ENCODE results near the gene PRRC2B.

The PRRC2B gene

DNA sequence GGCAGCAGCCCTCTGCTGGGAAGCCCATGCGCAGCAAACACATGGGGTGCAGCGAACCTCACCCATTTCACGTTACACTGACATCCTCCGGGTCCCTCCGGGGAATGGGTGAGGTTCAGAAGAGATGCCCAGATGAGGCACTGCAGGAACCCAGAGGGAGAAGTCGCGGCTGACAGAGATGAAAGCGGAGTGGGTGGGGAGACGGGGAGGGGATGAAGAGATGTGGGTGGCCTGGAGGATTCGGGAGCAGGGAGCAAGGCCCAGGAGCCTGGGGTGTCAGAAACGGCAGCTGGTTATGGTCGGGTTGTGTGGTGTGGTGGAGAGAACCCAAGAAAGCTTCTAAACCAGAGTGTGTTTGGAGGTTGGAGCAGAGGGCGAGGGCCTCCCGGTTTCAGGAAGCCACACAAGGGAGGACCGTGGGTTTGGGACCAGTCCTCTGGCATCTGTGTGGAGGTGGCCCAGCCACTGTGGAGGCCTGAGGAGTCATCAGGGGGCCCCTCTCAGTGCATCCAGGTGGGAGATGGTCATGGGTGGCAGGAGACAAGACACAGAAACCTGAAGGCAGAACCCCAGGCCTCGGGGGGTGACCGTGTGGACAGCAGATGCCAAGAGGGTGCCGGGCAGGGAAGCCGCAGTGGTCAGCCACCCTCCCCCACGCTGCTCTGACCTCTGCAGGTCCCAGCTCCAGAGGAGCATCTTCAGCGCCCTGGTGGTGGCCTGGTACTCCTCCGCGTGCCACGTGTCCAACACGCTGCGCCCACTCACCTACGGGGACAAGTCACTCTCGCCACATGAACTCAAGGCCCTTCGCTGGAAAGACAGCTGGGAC lies 128.6 kb downstream of the PRRC2B start:
- DNase-seq = no peak

DNA sequence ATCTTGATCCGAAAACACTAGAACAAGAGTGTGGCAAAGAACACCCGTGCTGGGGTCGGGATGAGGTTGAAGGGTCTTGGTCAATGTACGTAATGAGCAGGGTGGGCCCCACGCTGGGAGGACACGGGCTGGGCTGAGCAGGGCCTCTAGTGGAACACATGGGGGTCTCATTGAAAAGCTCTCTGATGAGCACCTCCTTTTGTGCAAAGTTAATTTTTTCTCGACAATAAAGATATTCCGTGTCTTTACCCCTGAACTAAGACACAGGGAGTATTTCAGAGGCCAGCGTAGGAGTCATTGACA lies 129.2 kb downstream of the PRRC2B start:
- DNase-seq = no peak

DNA sequence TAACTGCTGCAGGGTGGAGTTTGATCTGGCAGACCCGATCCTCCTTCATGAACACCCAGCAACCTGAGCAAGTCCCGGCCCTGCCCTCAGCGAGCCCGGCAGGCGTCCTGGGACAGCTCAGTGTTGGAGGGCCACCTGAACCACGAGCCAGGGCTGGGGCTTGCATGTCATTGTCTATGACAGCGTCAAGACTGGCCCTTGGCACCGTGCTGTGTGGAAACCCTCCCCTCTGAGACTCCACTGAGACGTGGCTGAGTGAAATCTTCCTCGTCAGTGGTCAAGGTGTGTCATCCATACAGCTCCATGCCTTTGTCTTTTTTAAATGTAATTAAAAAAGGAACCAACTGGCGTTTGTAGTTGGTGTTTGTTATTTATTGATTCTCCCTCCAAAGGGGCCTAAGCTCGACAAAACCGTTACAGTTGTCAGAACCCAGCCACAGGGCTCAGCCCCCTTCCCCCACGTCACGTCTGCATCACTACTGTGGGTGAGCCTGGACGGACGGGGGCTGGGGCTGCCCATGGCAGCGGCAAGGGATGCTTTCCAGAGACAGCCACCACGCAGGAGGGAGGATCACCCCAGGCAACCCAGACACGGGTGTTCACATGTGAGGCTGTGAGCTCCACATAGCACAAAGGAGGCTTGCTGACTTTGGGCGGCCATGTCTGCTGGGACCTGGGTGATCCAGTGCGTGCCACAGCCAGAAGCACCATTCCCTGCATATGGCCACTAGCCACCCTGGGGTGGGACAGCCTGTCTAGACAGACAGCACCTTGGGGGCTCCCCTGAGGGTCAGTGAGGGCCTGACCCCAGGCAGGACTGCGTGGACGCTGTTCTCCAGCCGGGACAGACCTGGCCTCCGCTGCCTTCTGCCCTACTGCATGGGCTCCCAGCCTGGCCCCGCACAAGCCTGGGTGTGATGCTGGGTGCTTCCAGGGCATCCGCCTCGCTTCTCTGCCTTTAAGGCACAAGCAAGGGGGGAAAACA lies 129.9 kb downstream of the PRRC2B start:
- no peak for DNase-seq

DNA sequence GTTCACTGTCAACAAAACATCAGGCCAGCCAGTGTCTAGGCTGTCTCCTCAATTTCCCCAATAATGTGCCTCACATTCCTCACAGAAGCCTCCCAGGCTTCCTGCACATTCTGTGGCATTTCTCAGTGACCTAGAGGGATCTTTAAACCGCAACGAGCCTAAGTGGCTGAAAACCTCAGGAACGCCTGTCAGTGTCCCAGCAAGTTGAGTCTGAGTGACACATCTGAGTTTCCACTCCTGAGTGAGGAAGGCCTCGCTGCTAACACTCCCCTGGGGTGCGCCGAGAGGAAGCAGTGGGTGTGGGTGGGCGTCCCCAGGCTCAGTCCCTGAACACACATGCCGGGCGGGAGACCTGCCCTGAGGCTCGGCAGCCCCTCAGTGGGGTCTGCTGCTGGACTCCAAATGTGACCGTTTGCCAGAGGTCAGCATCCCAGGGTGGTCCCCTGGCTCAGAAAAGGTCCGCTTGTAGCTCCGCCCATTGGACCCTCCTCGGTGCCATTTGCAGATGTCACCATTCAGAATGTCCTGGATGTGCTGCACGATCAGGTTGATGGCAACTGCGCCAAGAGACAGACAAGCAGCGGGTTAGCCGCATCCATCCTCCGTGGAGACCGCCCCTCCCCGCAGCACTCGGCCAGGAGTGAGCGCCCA lies 130.9 kb downstream of the PRRC2B start:
- DNase-seq = no peak

DNA sequence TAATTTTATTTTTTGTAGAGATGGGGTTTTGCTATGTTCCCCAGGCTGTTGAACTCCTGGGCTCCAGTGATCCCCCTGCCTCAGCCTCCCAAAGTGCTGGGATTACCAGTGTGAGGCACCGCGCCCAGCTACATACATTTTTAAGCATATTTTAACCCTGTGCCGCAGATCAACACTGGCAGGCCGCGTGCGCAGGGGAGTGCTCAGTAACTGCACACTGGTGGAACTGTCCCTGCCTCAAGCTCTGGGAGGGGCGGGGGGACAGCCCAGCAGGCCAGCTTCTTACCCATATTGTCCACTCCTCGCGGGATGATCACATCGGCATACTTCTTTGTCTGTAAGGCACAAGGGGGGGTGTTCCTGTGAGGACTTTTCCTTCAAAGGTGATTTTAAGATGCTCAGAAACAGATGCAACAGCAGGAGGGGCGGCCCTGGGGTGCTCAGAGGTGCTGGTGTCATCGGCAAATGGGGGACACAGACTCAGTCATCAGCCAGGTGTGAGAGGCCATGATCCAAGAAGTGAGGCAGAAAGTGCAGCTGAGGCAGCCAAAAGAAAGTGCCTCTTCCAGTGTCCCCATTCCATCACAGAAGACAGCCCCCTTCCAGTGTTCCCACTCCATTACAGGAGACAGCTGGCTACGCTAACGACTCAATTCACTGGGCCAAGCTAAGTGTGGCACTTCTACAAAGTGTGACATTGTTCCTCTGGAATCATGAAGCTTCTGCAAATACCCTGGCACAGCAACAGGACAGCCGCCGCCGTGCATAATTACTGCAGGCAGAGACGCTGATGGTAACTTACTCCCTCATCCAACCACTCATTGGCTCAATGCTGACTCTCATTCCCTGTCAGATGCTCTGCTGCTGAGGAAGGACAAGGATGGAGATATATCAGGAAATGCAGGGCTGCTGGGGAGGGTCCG lies 132.0 kb downstream of the PRRC2B start:
- DNase-seq = no peak

DNA sequence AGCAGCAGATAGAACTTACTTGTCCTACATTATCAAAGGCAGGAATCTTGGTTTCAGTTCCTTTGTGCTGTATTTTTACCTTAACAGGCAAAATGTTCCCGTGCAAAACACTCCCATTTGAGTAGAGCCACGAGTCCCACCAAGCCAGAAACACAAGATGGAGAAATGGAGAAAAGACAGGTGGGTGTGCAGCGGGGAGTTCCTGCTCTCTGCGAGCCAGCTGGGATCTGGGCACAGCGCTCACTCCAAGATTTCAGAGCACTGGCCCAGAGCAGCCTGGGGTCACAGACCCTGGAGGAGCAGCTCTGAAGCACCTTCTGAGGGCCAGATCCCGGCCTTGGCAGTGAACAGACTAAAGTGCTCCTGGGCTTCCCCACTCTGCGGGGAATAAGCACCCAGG lies 134.3 kb downstream of the PRRC2B start:
- no peak for DNase-seq

DNA sequence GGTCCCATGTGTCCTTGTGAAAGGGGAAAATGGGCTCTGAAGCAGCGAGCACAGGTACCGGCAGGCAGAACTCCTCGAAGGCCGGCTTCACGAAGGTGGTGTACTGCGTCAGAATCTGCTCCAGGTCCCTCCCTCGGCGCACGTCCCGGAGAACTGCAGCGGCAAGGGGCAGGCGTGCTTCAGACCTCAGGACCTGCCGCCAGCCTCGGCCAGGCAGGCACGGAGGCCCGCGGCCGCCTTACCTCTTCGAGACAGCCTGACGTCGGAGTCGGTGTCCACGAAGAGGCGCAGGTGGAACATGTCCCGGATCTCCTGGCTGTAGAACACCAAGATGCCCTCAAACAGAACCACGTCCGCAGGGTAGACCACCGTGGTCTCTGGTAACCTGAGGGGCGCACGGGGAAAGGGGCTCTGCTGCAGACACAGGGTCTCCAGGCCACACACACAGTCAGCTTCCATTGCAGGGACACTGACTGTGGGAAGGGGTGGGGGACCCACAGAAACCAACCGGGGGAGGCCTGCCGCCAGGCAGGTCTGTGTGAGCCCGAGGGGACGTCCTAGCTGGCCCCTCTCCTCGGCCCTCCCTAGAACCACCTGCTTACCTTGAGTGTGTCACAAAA lies 135.1 kb downstream of the PRRC2B start:
- DNase-seq = no peak

DNA sequence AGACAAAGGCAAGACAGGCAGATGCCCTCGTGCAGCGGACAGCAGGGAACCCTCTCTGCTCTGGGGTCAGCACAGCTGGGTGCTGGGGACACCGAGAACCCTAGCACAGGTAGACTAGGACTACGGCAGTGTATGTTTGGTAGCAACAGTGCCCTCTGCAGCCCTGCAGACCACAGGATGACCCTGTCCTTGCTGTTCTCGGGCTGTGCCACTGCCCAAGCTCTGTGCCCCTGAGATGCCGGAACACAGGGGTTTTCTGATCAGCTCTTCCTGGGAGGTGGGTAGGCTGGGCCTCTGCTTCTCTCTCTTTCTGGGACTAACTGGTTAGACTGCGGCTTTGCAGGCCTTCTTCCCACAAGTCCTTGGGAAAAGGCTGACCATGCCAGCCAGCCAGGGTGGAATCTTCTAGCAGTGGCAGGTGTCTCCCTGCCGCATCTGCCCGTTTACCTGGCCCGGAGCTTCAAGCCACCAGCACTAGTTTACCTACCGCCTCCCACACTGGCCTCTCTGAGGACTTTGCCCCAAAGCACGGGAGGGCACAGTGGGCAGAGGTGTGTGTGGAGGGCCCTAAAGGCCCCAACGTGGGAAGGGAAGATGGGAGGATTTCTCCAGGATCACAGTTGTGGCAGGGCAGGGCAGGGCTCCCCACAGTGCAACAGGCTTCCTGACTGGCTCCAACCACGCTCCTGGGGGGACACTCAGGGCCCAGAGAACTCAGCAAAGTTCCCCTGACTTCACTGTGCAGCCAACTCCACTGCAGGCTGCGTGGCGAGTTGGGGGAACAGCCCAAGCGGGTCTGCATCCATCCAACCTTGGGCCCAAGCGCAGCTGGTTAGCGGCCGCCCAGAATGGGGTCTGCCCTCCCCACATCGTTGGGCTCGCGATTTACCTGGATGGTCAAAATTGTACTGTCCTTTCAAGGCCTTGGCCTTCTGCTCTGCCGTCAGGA lies 136.0 kb downstream of the PRRC2B start:
- no peak for DNase-seq

DNA sequence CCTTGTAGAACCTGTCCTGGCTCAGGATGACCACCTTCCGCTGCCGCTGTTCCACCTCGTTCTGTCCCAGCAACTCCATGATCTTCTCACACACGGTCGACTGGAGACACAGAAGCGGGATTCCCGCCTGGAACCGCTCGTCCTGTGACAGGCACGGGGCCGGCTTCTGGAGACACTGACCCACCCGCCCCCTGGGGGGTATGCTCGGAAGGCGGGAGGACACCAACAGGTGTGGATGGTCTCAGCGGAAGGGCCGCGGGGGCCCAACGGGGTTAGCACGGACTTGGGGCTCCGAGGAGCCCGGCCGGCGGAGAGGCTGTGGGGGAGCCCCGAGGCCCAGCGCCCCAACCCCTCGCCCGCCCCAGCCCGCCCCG lies 136.6 kb downstream of the PRRC2B start:
- peak in 1 of 2 experiments; percentile 24 for DNase-seq

DNA sequence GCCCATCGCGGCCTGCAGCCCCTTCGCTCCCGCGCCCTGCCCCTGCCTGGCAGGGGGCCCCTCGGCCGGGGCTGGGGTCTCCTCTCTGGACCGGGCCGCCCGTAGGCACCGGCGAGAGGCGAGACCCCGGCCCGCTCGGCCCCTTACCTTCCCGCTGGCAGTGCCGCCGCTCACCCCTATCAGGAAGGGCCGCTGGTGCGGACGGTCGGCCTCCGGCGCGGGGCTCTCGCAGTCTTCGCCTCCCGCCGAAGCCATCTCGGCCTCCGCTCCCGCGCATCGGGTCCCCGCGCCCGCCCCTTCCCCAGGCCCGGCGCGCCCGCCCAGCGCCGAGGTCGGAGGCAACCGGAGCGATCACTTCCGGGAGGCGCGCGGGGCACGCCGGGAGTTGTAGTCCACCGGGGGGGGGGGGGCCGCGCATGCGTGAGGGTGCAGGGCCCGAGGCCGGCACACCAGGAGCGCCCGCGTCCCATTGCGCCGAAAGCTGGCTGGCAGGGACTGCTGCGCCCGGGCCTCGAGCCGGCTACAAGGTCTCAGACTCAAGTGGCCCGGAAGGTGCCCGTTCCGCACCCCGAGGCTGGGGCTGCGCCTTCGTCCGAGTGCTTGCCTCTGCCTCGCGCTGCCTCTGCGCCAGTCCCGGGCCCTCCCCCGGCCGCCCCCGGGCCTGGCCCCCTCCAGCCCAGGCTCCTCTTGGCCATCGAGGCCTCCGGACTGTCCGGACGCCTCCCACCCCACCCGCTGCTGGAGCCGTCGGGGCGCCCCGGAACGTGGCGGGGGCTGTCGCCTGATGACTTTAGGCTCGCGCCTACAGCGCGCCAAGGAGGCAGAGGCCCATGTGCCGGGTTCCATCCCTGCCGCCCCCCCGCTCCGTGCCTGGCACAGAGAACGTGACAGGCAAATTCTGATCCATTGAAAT lies 137.3 kb downstream of the PRRC2B start, which contains the start of gene UCK1:
UCK1 (minus strand) TSS at position 344 of the 913 bp plus-strand sequence; CDS start at position 255, 89 bp downstream.
- DNase-seq = peak; percentile 69 to 84

DNA sequence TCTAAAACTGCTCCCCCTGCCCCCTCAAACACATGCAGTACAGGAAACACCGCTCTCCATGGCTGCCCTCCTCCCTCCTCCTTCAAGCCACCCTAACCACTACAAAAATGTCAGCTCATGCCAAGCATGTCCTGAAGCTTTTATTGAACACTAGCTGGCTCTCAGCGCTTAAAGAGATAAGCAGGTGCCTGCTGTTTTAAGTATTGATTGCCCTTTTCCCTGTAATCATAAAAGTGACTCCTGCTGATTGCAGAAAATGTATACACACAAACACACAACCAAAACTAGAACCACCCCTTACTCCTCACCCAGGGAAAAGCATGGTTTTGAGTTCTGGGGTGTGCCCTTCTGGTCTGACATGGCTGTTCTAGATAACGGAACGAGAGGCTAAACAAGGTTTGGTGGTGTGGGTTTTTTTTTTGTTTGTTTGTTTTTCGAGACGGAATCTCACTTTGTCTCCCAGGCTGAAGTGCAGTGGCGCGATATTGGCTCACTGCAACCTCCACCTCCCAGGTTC lies 140.9 kb downstream of the PRRC2B start:
- no peak for DNase-seq

DNA sequence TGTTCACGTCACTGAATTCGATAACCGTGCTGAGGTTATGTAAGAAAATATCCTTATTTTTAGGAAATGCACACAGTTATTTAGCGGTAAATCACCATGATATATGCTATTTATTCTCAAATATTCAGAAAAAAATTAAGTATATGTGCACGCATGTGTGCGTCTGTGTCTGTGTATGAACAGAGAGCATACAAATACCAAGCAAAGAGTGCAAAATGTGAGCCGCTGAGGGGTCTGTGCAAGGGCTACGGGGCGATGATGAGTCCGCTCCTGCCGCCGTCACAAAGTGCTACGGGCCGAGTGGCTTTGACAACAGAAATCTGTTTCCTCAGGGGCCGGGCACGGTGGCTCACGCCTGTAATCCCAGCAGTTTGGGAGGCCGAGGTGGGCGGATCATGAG lies 144.1 kb downstream of the PRRC2B start:
- DNase-seq = no peak

DNA sequence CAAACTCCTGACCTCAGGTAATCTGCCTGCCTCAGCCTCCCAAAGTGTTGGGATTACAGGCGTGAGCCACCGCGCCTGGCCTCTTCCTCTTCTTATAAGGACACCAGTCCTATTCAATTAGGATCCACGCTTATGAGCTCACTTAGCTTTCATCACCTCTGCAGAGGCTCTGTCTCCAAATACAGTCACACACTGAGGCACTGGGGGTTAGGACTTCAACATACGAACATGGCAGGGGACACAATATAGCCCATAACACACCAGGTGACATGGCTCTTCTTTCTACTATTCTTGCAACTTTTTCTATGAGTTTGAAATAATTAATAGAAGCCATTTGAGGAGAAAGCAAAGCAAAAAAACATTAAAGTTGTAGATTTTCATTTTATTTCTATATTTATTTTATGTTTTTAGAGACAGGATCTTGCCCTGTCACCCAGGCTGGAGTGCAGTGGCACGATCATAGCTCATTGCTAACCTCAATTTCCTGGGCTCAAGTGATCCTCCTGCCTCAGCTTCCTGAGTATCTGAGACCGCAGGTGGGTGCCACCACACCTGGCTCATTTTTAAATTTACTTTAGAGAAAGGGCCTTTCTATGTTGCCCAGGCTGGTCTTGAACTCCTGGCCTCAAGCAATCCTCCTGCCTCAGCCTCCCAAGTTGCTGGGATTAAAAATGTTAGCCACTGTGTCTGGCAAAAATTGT lies 145.5 kb downstream of the PRRC2B start:
- DNase-seq = no peak

DNA sequence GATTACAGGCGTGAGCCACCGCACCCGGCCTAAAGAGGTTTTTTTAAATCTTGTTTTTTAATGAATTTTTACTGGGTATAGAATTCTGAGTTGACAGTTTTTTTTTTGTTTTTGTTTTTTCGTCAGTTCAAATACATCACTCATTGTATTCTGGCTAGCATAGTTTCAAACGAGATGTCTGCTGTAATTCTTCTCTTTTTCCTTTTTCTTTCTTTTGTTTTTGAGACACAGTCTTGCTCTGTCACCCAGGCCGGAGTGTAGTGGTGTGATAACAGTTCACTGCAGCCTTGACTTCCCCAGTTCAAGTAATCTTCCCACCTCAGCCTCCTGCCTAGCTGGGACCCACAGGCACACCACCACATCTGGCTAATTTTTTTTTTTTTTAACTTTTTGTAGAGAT lies 149.3 kb downstream of the PRRC2B start:
- DNase-seq = no peak

DNA sequence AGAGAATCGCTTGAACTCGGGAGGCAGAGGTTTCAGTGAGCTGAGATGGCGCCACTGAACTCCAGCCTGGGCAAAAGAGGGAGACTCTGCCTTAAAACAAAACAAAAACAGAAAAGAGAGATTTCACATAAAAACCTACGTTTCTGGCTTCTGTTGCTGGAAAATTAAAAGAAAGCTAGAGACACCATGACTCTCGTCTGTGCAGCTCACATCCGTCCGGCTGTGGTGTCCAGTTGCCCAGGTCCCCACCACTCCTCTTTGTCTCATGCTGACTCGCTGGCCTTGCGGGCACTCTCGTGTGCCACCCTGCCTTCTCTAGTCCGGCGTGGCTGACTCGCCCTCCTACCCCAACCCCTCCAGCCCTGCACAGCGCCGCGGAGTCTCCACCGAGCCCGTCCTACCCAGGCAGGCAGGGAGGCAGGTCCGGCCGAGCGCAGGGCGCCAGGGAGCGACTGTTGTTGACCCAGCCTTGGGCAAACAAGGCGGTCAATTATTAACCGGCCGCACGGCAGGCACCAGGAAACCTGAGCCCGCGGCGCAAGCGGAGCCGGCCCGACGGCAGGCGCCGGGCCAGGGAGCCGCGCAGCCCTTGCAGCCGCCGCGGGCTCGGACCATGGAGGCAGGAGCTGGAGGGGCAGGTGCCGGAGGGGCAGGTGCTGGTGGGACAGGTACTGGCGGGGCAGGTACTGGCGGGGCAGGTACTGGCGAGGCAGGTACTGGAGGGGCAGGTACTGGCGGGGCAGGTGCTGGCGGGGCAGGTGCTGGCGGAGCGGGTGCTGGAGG lies 151.3 kb downstream of the PRRC2B start, which contains the start of gene PRRT1B:
PRRT1B (plus strand) TSS at position 521 of the 783 bp plus-strand sequence; CDS start at position 614, 93 bp downstream.
- DNase-seq = peak; percentile 24 to 54

DNA sequence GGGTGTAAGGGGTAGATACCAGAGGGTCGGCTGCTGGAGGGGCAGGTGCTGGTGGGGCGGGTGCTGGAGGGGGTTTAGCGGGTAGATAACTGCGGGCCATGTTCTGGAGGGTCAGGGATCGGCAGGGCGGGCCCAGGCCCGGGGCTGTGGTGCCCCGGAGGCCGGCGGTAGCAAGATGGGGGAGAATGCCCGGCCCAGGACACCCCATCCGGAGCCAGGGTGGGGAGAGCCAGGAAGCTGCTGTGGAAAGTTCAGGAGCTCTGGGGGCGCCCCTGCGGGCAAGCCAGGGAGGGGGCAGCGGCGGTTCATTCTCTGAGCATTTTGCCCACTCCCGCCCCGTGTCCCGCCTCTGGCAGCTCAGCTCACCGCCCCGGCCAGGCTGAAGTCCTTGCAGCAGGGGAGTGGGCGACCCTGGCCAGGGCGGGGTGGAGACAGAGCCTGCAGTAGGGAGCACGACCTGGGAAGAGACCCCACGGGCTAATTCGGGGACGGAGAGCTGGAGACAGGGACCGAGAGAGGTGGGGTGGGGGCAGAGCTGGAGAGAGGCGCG lies 152.0 kb downstream of the PRRC2B start:
- DNase-seq = no peak

All from NCI-H1930 (cell line).